ENCODE results near the gene DGCR8. TPM values are rescaled to one million over a fixed set of nuclear protein-coding genes. Genes with fewer than 3 reads are reported as not detected.
A peak's percentile ranks its signal among the peaks of the same experiment; 100 is the strongest.

The DGCR8 gene
- total and polyA plus RNA-seq, 2 experiments from 2014 or later, result 15.1 to 23.8 TPM

GRCh38 chr22:20084547-20085413 lies 4.7 kb downstream of the DGCR8 start:
- Histone ChIP-seq H3K9me3 (ENCODE audit: low read depth) (no peaks in the 10 kb centered on the region), H3K36me3 (peaks cover 40% of the 10 kb centered on the region), H3K27me3 (no peaks in the 10 kb centered on the region), H3K27ac (peak overlapping the region; percentile 72), H3K4me1 (ENCODE audit: low read depth) (peaks cover 19% of the 10 kb centered on the region), H3K4me3 (no peak overlapping the region)
- TF ChIP-seq CTCF (IDR thresholded peaks at IDR 0.05; ENCODE audit: low read depth, low read length), result peak; percentile 40
- DNase-seq (ENCODE audit: low read depth in 1 of 2, low spot score in 1 of 2), result peak; percentile 21 to 70

GRCh38 chr22:20085651-20086050 lies 5.6 kb downstream of the DGCR8 start:
- H3K9me3 ChIP-seq (ENCODE audit: low read depth), result no peaks in the 10 kb centered on the region
- H3K36me3 ChIP-seq, result peaks cover 48% of the 10 kb centered on the region
- no peak for TF ChIP-seq CTCF (IDR thresholded peaks at IDR 0.05; ENCODE audit: low read depth, low read length)
- peak overlapping the region; percentile 72 for H3K27ac ChIP-seq
- no peak for DNase-seq (ENCODE audit: low read depth in 1 of 2, low spot score in 1 of 2)
- no peak overlapping the region for H3K4me3 ChIP-seq
- peaks cover 19% of the 10 kb centered on the region for H3K4me1 ChIP-seq (ENCODE audit: low read depth)
- no peaks in the 10 kb centered on the region for H3K27me3 ChIP-seq

- H3K27me3 ChIP-seq, result no peaks in the 10 kb centered on the region
- no peak overlapping the region for H3K27ac ChIP-seq
- H3K4me3 ChIP-seq, result no peak overlapping the region
- no peaks in the 10 kb centered on the region for H3K9me3 ChIP-seq (ENCODE audit: low read depth)
- peaks cover 17% of the 10 kb centered on the region for H3K4me1 ChIP-seq (ENCODE audit: low read depth)
- H3K36me3 ChIP-seq, result peaks cover 53% of the 10 kb centered on the region
- no peak for TF ChIP-seq CTCF (IDR thresholded peaks at IDR 0.05; ENCODE audit: low read depth, low read length)
- DNase-seq (ENCODE audit: low read depth in 1 of 2, low spot score in 1 of 2), result no peak
These were observed 6.1 kb downstream of the DGCR8 start for GRCh38 chr22:20086101-20086599.

GRCh38 chr22:20086763-20087162 lies 6.7 kb downstream of the DGCR8 start:
- Histone ChIP-seq H3K4me3 (no peak overlapping the region), H3K27ac (no peak overlapping the region), H3K27me3 (no peaks in the 10 kb centered on the region), H3K36me3 (peaks cover 59% of the 10 kb centered on the region), H3K4me1 (ENCODE audit: low read depth) (peaks cover 14% of the 10 kb centered on the region), H3K9me3 (ENCODE audit: low read depth) (no peaks in the 10 kb centered on the region)
- DNase-seq (ENCODE audit: low read depth in 1 of 2, low spot score in 1 of 2), result no peak
- no peak for TF ChIP-seq CTCF (IDR thresholded peaks at IDR 0.05; ENCODE audit: low read depth, low read length)

GRCh38 chr22:20087319-20088262 lies 7.5 kb downstream of the DGCR8 start:
- H3K27me3 ChIP-seq, result no peaks in the 10 kb centered on the region
- no peak overlapping the region for H3K27ac ChIP-seq
- H3K4me3 ChIP-seq, result no peak overlapping the region
- H3K9me3 ChIP-seq (ENCODE audit: low read depth), result no peaks in the 10 kb centered on the region
- H3K36me3 ChIP-seq, result peaks cover 66% of the 10 kb centered on the region
- DNase-seq (ENCODE audit: low read depth in 1 of 2, low spot score in 1 of 2), result no peak
- no peak for TF ChIP-seq CTCF (IDR thresholded peaks at IDR 0.05; ENCODE audit: low read depth, low read length)
- peaks cover 14% of the 10 kb centered on the region for H3K4me1 ChIP-seq (ENCODE audit: low read depth)

Measured in cardiac muscle cell (in vitro differentiated cells and primary cell).